AG09309 (cell line): ENCODE measurements around the gene GPR17.

Experiments
- DNase-seq: peaks from one replicate; pipeline ENCODE4 v3.0.0-alpha.2; 2010; ENCODE audit warnings: low read depth
- H3K4me3 ChIP-seq: 2 replicates; pipeline ENCODE4 v1.5.1; 2011; ENCODE audit warnings: mild to moderate bottlenecking, low read depth, low read length, moderate library complexity; ENCODE audit not compliant: control insufficient read depth
- CTCF ChIP-seq: IDR thresholded peaks from 2 replicates; pipeline ENCODE4 v1.5.1; 2011; ENCODE audit warnings: mild to moderate bottlenecking, low read depth, low read length, inconsistent platforms; ENCODE audit not compliant: insufficient read depth, control insufficient read depth; ENCODE audit errors: missing control alignments

The GPR17 gene

DNA sequence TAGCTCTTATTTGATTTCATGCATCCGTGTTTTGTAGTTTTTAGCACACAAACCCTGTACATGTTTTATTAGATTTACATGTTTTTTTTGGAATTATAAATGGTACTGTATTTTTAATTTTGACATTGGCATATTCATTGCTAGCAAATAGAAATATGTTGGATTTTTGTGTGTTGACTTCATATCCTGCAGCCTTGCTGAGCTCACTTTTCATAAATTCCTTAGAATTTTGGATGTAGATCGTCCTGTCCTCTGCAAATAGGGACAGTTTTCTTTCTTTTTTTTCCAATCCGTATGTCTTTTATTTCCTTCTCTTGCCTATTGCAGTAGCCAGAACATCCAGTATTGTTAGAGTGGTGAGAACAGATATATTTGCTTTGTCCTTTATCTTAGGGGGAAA, 46.7 kb upstream of the GPR17 start:
- no peak for DNase-seq
- no peak for TF ChIP-seq CTCF
- no peak overlapping the region for H3K4me3 ChIP-seq

GRCh38 chr2:127604986-127605385, 41.0 kb upstream of the GPR17 start:
- DNase-seq: no peak
- H3K4me3 ChIP-seq: no peak overlapping the region
- no peak for TF ChIP-seq CTCF

- DNase-seq: no peak
- no peak overlapping the region for H3K4me3 ChIP-seq
- TF ChIP-seq CTCF: no peak
These were observed 40.2 kb upstream of the GPR17 start for GRCh38 chr2:127605691-127606263.

DNA sequence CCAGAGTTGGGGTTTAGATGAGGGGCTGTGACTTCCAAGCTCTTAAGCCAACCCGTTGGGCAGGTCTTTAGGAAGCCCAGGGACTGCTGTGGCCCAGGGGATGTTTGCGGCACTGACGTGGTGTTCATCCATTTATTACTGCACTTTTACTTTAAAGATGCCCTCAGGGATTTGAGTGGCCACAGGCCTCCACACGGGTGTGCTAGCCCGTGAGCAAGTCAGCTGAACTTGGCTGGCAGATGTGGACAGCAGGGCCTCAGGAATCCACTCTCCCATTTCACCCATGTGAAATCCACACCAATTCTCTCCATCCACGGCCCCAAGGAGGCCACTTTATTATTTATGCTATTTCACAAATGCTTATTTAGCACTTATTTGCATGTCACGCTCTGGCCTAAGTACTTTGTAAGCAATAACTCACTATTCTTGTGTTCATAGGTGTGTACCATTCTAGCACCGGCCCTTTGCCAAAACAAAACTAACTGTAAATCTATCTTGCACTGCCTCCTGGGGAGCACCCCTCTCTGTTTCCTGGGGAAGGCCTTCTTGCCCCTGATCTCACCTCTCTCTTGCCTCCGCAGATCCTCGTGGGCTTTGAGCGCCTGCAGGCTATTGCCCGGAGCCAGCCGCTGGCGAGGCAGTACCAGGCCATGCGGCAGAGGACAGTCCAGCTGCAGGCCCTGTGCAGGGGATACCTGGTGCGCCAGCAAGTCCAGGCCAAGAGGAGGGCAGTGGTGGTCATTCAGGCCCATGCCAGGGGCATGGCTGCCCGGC, 39.1 kb upstream of the GPR17 start:
- no peak for DNase-seq
- no peak overlapping the region for H3K4me3 ChIP-seq
- no peak for TF ChIP-seq CTCF

- no peak overlapping the region for H3K4me3 ChIP-seq
- TF ChIP-seq CTCF: no peak
- no peak for DNase-seq
These were observed 38.5 kb upstream of the GPR17 start for GRCh38 chr2:127607399-127607908.

GRCh38 chr2:127608061-127609030, 37.6 kb upstream of the GPR17 start:
- no peak for TF ChIP-seq CTCF
- no peak overlapping the region for H3K4me3 ChIP-seq
- DNase-seq: no peak
